ENCODE results near the gene ARHGEF7.
A peak's percentile ranks its signal among the peaks of the same experiment; 100 is the strongest.

ARHGEF7 gene

DNA sequence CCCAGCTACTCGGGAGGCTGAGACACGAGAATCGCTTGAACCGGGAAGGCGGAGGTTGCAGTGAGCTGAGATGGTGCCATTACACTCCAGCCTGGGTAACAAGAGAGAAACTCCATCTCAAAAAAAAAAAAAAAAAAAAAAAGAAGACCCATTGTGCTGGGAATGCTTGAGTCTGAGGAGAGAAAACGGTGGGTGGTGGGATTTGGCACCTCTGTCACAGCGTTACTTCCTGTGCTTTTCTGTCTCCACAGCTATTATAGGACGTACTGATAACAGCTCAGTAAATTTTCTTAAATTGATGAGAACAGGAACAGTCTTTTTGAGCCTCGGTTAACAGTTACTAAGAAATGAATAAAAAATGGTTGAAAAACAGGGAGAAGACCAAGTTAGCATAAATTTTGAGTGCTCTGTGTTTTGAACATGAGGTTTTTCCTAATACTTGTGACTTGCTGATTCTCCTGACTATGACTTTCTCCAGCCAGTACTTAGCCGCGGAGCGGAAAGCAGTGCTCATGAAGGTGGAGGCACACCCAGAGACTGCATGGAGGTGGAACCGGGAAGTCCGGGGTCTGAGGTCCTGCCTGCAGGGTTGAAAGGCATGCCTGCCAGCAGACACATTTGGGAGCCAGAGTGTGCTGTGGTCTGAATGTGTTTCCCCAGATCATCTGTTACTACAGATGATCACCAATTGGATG, 150.0 kb downstream of the ARHGEF7 start:
- Histone ChIP-seq H3K9me3 (ENCODE audit: control insufficient read depth in 5 of 5, low read length in 5 of 5) (no peaks in the 10 kb centered on the region), H3K27me3 (ENCODE audit: control insufficient read depth in 5 of 5, insufficient read depth in 4 of 5, low read length in 5 of 5) (no peaks in the 10 kb centered on the region), H3K9ac (ENCODE audit: low read length in 5 of 5) (no peak overlapping the region), H3K4me3 (ENCODE audit: low read depth in 1 of 5, low read length in 5 of 5) (no peak overlapping the region), H3K36me3 (ENCODE audit: control insufficient read depth in 5 of 5, insufficient read depth in 5 of 5, low read length in 5 of 5) (peaks cover 9 to 72% (median 57%) of the 10 kb centered on the region in 5 donors), H3K27ac (ENCODE audit: low read depth, low read length) (no peak overlapping the region), H3K4me1 (ENCODE audit: control insufficient read depth in 5 of 5, insufficient read depth in 5 of 5, low read length in 5 of 5) (peaks cover 0 to 9% (median 2%) of the 10 kb centered on the region in 5 donors)

DNA sequence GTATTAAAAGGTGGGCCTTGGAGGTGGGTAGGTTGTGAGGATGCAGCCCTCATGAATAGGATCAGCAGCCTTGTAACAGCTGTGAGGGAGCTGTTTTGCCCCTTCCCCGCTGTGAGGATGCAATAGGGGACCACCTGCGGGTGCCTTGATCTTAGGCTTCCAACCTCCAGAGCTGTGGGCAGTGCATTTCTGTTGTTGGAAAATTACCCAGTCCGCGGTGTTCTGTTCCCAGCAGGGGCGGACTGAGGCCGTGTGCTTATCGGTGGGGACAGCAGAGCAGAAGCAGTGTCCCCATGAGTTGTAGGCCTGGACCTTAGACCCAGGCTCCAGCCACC, 150.6 kb downstream of the ARHGEF7 start:
- no peak overlapping the region for H3K4me3 ChIP-seq (ENCODE audit: low read depth in 1 of 5, low read length in 5 of 5)
- peaks cover 0 to 10% (median 3%) of the 10 kb centered on the region in 5 donors for H3K4me1 ChIP-seq (ENCODE audit: control insufficient read depth in 5 of 5, insufficient read depth in 5 of 5, low read length in 5 of 5)
- peaks cover 9 to 76% (median 58%) of the 10 kb centered on the region in 5 donors for H3K36me3 ChIP-seq (ENCODE audit: control insufficient read depth in 5 of 5, insufficient read depth in 5 of 5, low read length in 5 of 5)
- no peaks in the 10 kb centered on the region for H3K9me3 ChIP-seq (ENCODE audit: control insufficient read depth in 5 of 5, low read length in 5 of 5)
- H3K9ac ChIP-seq (ENCODE audit: low read length in 5 of 5): no peak overlapping the region
- no peaks in the 10 kb centered on the region for H3K27me3 ChIP-seq (ENCODE audit: control insufficient read depth in 5 of 5, insufficient read depth in 4 of 5, low read length in 5 of 5)
- no peak overlapping the region for H3K27ac ChIP-seq (ENCODE audit: low read depth, low read length)

DNA sequence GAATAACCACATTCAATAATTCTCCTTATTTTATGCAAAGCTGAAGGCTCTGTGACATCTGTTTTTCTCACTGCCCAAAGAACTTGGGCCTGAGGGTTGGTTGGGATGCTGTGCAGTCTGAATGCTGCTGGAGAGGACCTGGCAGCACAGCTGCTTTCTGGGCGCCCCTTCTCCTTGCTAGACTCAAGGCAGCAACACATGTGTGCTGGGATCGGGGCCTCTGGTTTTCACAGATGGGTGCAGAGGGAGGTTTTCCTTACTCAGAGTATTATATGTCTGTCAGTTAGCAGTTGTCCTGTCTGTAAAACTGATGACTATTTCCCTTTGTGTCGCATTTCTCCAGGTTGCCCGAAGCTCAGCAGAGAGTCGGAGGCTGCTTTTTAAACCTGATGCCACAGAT, 152.1 kb downstream of the ARHGEF7 start:
- Histone ChIP-seq H3K27ac (ENCODE audit: low read depth, low read length) (no peak overlapping the region), H3K27me3 (ENCODE audit: control insufficient read depth in 5 of 5, insufficient read depth in 4 of 5, low read length in 5 of 5) (no peaks in the 10 kb centered on the region), H3K36me3 (ENCODE audit: control insufficient read depth in 5 of 5, insufficient read depth in 5 of 5, low read length in 5 of 5) (peaks cover 9 to 90% (median 65%) of the 10 kb centered on the region in 5 donors), H3K4me3 (ENCODE audit: low read depth in 1 of 5, low read length in 5 of 5) (no peak overlapping the region), H3K9ac (ENCODE audit: low read length in 5 of 5) (no peak overlapping the region), H3K9me3 (ENCODE audit: control insufficient read depth in 5 of 5, low read length in 5 of 5) (no peaks in the 10 kb centered on the region), H3K4me1 (ENCODE audit: control insufficient read depth in 5 of 5, insufficient read depth in 5 of 5, low read length in 5 of 5) (peaks cover 0 to 23% (median 3%) of the 10 kb centered on the region in 5 donors)

DNA sequence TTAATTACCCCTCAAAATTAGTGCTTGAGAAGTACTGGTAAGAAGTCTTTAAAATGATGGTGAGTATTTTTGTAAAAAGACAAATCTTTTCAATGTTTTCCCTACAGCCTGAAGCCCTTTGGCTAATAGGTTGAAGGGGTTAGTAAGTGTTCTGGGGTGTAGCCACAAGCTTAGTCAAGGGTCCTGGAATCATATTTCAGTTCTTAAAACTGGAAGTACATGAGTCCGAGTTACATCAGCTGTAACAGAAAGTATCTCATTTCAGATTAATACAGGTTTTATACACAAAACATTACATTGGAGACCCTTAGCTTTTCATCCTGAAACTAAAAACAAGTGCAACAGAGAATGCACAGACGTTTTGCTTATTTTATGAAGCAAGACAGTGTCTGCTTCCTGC, 152.7 kb downstream of the ARHGEF7 start:
- Histone ChIP-seq H3K4me3 (ENCODE audit: low read depth in 1 of 5, low read length in 5 of 5) (no peak overlapping the region), H3K9ac (ENCODE audit: low read length in 5 of 5) (no peak overlapping the region), H3K27me3 (ENCODE audit: control insufficient read depth in 5 of 5, insufficient read depth in 4 of 5, low read length in 5 of 5) (no peaks in the 10 kb centered on the region), H3K4me1 (ENCODE audit: control insufficient read depth in 5 of 5, insufficient read depth in 5 of 5, low read length in 5 of 5) (peaks cover 0 to 28% (median 3%) of the 10 kb centered on the region in 5 donors), H3K36me3 (ENCODE audit: control insufficient read depth in 5 of 5, insufficient read depth in 5 of 5, low read length in 5 of 5) (peaks cover 9 to 89% (median 62%) of the 10 kb centered on the region in 5 donors), H3K27ac (ENCODE audit: low read depth, low read length) (no peak overlapping the region), H3K9me3 (ENCODE audit: control insufficient read depth in 5 of 5, low read length in 5 of 5) (no peaks in the 10 kb centered on the region)

DNA sequence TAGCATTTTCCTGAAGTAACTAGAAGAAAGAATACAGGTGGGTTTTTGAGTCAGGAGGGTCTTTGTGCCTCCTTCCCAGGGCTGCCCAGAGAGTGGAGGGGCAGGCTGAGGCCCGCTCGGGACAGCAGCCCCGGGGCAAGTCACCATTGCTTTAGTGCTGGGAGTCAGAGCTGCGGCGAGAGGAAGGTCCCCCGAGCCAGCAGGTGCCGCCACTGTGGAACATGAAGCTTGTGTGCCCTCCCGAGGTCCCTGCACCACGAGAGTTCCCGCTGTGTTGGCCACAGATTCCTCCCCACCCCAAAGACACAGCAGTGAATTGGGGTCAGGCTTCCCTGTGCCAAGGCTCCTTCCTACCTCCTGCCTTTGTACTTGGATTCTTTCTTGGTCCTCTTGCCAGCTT, 154.4 kb downstream of the ARHGEF7 start:
- Histone ChIP-seq H3K27me3 (ENCODE audit: control insufficient read depth in 5 of 5, insufficient read depth in 4 of 5, low read length in 5 of 5) (no peaks in the 10 kb centered on the region), H3K9ac (ENCODE audit: low read length in 5 of 5) (no peak overlapping the region), H3K9me3 (ENCODE audit: control insufficient read depth in 5 of 5, low read length in 5 of 5) (no peaks in the 10 kb centered on the region), H3K36me3 (ENCODE audit: control insufficient read depth in 5 of 5, insufficient read depth in 5 of 5, low read length in 5 of 5) (peaks cover 19 to 90% (median 72%) of the 10 kb centered on the region in 5 donors), H3K4me1 (ENCODE audit: control insufficient read depth in 5 of 5, insufficient read depth in 5 of 5, low read length in 5 of 5) (peaks cover 0 to 28% (median 3%) of the 10 kb centered on the region in 5 donors), H3K27ac (ENCODE audit: low read depth, low read length) (no peak overlapping the region), H3K4me3 (ENCODE audit: low read depth in 1 of 5, low read length in 5 of 5) (no peak overlapping the region)

DNA sequence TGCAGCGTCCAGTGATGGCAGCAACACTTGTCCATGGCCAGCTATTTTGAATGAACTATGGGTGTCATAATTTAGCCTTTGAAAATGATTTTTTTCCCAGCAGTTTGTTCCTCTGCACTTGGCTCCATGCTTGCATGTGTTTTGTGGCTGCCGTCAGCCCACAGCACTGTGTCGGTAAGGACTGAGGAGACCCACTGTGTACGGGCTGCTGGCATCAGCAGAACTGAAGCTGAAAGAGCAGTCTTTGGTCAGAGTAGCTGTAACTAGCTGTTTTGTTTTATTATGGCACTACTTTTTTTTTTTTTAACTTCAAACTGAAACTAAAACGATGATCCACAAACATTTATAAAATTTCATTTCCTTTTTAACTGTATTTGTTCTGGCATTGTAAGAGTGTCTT, 155.0 kb downstream of the ARHGEF7 start:
- H3K27ac ChIP-seq (ENCODE audit: low read depth, low read length): no peak overlapping the region

DNA sequence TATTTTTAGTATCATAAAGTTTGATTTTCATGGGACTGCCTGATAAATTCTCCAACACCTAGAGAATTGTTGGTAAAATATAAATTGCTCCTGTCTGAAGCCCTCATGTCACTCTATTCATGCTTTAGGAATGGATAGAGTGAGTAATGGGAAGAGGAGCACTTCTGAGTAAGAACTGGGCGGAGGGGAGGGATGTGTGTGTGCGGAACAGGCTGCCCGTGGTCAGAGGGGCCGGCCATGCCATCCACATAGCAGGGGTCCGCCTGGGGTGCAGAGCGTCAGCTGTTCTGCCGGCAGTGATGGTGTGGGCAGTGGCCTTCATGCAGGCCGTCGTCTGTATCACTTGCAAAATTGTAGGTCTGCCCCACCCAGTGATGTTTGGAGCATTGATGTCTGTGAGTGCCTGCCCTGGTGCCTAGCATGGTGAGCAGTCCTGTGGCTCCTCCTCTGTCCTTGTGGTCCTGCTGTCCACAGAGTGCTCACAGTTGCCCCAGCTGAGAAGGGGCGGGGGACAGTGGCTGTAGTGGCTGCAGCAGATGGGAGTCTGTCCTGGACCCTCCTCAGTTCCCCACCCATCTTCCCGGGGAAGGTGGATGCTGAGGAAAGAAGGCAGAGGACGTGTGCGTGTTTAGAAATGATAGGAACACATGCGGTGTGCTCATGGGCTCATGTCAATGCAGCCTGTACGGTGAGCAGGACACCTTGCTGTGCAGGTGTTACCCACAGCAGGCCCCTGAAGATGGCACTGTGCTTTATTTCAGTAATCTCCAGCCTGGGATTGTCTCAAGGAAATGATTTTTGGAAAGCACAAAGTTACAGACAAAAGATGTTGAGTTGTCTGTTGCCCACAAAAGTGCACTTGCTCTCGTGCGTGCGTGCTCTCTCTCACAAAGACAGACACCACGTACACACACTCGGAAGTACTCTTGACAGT, 155.9 kb downstream of the ARHGEF7 start:
- Histone ChIP-seq H3K27ac (ENCODE audit: low read depth, low read length) (no peak overlapping the region), H3K36me3 (ENCODE audit: control insufficient read depth in 5 of 5, insufficient read depth in 5 of 5, low read length in 5 of 5) (peaks cover 29 to 87% (median 77%) of the 10 kb centered on the region in 5 donors), H3K9ac (ENCODE audit: low read length in 5 of 5) (no peak overlapping the region), H3K9me3 (ENCODE audit: control insufficient read depth in 5 of 5, low read length in 5 of 5) (no peaks in the 10 kb centered on the region), H3K27me3 (ENCODE audit: control insufficient read depth in 5 of 5, insufficient read depth in 4 of 5, low read length in 5 of 5) (no peaks in the 10 kb centered on the region), H3K4me3 (ENCODE audit: low read depth in 1 of 5, low read length in 5 of 5) (no peak overlapping the region), H3K4me1 (ENCODE audit: control insufficient read depth in 5 of 5, insufficient read depth in 5 of 5, low read length in 5 of 5) (peaks cover 0 to 28% (median 3%) of the 10 kb centered on the region in 5 donors)

More for the DNA sequence above, 155.0 kb downstream of the ARHGEF7 start:
- H3K9ac ChIP-seq (ENCODE audit: low read length in 5 of 5): no peak overlapping the region
- no peaks in the 10 kb centered on the region for H3K9me3 ChIP-seq (ENCODE audit: control insufficient read depth in 5 of 5, low read length in 5 of 5)
- no peak overlapping the region for H3K4me3 ChIP-seq (ENCODE audit: low read depth in 1 of 5, low read length in 5 of 5)
- no peaks in the 10 kb centered on the region for H3K27me3 ChIP-seq (ENCODE audit: control insufficient read depth in 5 of 5, insufficient read depth in 4 of 5, low read length in 5 of 5)
- peaks cover 0 to 28% (median 3%) of the 10 kb centered on the region in 5 donors for H3K4me1 ChIP-seq (ENCODE audit: control insufficient read depth in 5 of 5, insufficient read depth in 5 of 5, low read length in 5 of 5)
- H3K36me3 ChIP-seq (ENCODE audit: control insufficient read depth in 5 of 5, insufficient read depth in 5 of 5, low read length in 5 of 5): peaks cover 25 to 87% (median 77%) of the 10 kb centered on the region in 5 donors

DNA sequence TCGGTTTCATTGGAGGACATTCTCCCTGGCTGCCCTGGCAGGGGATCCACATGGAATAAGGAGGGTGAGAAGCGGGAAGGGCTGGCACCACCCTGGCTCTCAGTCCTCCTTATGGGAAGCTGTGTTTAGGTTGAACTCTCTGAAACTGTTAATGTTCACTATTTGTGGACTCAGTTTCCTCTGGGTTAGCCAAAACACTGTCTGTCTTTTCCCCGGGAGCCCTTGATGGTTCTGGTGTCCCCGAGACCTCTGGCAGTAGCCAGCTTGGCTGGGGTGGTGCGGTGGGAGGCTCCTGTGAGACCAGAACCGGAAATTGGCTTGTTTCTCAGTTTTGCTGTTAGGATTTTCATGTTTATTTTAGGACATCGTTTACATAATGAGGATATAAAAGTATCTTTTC, 157.0 kb downstream of the ARHGEF7 start:
- Histone ChIP-seq H3K4me3 (ENCODE audit: low read depth in 1 of 5, low read length in 5 of 5) (no peak overlapping the region), H3K36me3 (ENCODE audit: control insufficient read depth in 5 of 5, insufficient read depth in 5 of 5, low read length in 5 of 5) (peaks cover 39 to 89% (median 83%) of the 10 kb centered on the region in 5 donors), H3K9me3 (ENCODE audit: control insufficient read depth in 5 of 5, low read length in 5 of 5) (no peaks in the 10 kb centered on the region), H3K4me1 (ENCODE audit: control insufficient read depth in 5 of 5, insufficient read depth in 5 of 5, low read length in 5 of 5) (peaks cover 0 to 28% (median 3%) of the 10 kb centered on the region in 5 donors), H3K27ac (ENCODE audit: low read depth, low read length) (peak overlapping the region; percentile 3), H3K9ac (ENCODE audit: low read length in 5 of 5) (peak overlapping the region in 1 of 5 donors; percentile 33), H3K27me3 (ENCODE audit: control insufficient read depth in 5 of 5, insufficient read depth in 4 of 5, low read length in 5 of 5) (no peaks in the 10 kb centered on the region)

DNA sequence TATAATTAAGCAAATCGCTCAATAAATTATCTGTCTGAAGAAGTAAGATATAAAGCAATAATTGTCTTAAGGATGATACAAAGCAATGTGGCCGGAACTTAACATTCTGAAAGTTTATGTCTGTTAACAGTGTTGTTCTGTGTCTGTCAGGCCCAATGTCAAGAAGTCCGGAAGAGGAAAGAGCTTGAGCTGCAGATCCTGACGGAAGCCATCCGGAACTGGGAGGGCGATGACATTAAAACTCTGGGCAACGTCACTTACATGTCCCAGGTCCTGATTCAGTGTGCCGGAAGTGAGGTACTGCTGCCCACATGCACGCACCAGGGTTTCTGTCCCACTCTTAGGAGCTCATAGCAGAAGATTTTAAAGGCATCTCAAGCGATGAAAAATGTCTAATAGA, 160.3 kb downstream of the ARHGEF7 start:
- Histone ChIP-seq H3K9me3 (ENCODE audit: control insufficient read depth in 5 of 5, low read length in 5 of 5) (no peaks in the 10 kb centered on the region), H3K9ac (ENCODE audit: low read length in 5 of 5) (no peak overlapping the region), H3K4me3 (ENCODE audit: low read depth in 1 of 5, low read length in 5 of 5) (no peak overlapping the region), H3K36me3 (ENCODE audit: control insufficient read depth in 5 of 5, insufficient read depth in 5 of 5, low read length in 5 of 5) (peaks cover 47 to 89% (median 82%) of the 10 kb centered on the region in 5 donors), H3K27me3 (ENCODE audit: control insufficient read depth in 5 of 5, insufficient read depth in 4 of 5, low read length in 5 of 5) (no peaks in the 10 kb centered on the region), H3K27ac (ENCODE audit: low read depth, low read length) (no peak overlapping the region), H3K4me1 (ENCODE audit: control insufficient read depth in 5 of 5, insufficient read depth in 5 of 5, low read length in 5 of 5) (peaks cover 0 to 22% (median 0%) of the 10 kb centered on the region in 5 donors)

Measured in subcutaneous abdominal adipose tissue (tissue), 5 donors.